Breast epithelium (tissue), 3 donors: ENCODE measurements around the gene RB1.

Experiments
- CTCF ChIP-seq, 3 donors: fragments of 450-650 bp; IDR thresholded peaks; one replicate each; pipeline ENCODE4 v1.5.1; 2016 to 2017; ENCODE audit warnings: antibody characterized with exemption in 3 of 3, mild to moderate bottlenecking in 3 of 3, moderate library complexity in 3 of 3
- POLR2A ChIP-seq: fragments of 450-650 bp; IDR thresholded peaks from one replicate; pipeline ENCODE4 v1.6.1; 2016; ENCODE audit warnings: antibody characterized with exemption, mild to moderate bottlenecking, moderate library complexity
- POLR2AphosphoS5 ChIP-seq, 3 donors: sonication (generic); formaldehyde crosslinking; IDR thresholded peaks; one replicate each; pipeline ENCODE4 v1.6.1; 2017; ENCODE audit warnings: antibody characterized with exemption in 3 of 3

- no peak for TF ChIP-seq POLR2A
- TF ChIP-seq POLR2AphosphoS5 (IDR thresholded peaks at IDR 0.05) = no peak
- TF ChIP-seq CTCF (IDR thresholded peaks at IDR 0.05) = no peak
Measured at GRCh38 chr13:48486836-48487235, 183.3 kb downstream of the RB1 start.
